GM18867 (cell line): ENCODE measurements around the gene HSP90AA1.
"Not testable (repeated sequence)": the region's sequence is repeated elsewhere in the genome, so short reads cannot be mapped to it uniquely, and the experiment has no call there.

ENCODE experiments used
- ATAC-seq: cut with Tn5 transposase; IDR thresholded peaks from one replicate; pipeline ENCODE4 v1.9.1; 2021; ENCODE audit warnings: mild to moderate bottlenecking, moderate library complexity; ENCODE audit not compliant: unreplicated experiment

Gene HSP90AA1

DNA sequence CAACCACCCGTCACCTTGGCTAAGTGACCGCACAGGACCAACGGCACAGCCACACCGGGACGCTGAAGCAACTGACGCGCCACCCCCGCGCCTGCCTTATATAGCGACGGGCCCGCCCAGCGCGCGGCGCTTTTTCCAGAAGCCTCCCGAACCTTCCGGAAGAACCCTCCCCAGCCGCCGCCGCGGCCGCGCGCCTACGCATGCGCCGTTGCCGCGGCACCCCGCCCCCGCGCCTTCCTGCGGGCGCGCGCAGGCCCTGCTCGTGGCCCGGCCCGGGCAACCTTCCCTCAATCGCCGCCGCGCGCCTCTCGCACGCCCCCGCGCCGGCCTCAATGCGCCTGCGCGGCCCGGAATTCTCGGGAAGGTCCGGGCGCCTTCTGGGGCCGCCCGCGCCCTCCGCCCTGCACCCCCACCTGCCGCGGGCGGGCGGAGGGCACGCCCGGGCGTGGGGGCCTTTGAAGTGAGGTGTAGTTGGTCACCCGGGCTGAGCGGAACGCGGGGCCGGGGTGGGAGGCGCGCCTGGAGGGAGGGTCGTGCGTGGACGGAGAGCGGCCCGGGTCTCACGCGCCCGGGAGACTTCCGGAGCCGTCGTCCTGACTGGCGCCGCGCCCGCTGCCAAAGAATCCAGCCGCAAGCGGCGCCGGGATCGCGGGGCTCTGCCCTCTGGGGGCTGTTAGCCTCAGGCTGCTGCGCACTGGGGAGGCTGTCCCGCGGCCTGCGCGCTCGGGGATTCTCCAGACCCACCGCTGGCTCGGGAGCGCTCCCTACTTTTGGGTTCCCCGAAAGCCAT lies at the start of gene HSP90AA1:
HSP90AA1 (minus strand) TSS at position 73 of the 790 bp plus-strand sequence. CDS start 666 bp downstream, outside the sequence.
- ATAC-seq: peak; percentile 78

DNA sequence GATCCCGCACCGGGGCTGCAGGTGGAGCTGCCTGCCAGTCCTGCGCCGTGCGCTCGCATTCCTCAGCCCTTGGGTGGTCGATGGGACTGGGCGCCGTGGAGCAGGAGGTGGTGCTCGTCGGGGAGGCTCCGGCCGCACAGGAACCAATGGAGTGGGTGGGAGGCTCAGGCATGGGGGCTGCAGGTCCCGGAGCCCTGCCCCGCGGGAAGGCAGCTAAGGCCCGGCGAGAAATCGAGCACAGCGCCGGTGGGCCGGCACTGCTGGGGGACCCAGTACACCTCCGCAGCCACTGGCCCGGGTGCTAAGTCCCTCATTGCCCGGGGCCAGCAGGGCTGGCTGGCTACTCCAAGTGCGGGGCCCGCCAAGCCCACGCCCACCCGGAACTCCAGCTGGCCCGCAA lies 48.6 kb upstream of the HSP90AA1 start:
- not testable (repeated sequence) for ATAC-seq

DNA sequence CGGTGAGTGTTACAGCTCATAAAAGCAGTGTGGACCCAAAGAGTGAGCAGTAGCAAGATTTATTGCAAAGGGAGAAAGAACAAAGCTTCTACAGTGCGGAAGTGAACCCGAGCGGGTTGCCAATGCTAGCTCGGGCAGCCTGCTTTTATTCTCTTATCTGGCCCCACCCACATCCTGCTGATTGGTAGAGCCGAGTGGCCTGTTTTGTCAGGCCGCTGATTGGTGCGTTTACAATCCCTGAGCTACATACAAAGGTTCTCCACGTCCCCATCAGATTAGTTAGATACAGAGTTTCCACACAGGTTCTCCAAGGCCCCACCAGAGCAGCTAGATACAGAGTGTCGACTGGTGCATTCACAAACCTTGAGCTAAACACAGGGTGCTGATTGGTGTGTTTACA lies 47.9 kb upstream of the HSP90AA1 start:
- ATAC-seq: not testable (repeated sequence)

DNA sequence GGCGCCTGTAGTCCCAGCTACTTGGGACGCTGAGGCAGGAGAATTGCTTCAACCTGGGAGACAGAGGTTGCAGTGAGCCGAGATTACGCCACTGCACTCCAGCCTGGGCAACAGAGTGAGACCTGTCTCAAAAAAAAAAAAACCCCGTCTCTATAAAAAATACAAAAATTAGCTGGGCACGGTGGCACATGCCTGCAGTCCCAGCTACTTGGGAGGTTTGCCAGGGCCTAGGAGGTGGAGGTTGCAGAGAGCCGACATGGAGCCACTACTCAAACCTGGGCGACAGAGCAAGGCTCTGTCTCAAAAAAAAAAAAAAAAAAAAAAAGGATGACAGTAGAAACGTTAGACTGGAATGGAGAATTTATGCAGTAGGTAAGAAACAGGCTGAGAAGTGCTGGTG lies 47.2 kb upstream of the HSP90AA1 start:
- not testable (repeated sequence) for ATAC-seq

DNA sequence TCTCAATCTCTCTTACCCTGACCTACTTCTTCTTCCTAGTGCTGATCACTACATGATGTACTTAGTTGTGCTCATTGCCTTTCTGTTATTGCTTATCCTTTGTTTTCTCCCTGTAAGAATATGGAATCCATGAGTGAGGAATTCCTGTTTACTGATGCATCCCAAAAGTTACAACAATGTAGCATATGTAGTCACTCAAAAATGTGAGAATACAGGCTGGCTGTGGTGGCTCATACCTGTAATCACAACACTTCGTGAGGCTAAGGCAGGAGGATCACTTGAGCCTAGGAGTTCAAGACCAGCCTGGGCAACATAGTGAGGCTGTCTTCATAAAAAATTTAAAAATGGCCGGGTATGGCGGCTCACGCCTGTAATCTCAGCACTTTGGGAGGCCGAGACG lies 44.9 kb upstream of the HSP90AA1 start:
- no peak for ATAC-seq

DNA sequence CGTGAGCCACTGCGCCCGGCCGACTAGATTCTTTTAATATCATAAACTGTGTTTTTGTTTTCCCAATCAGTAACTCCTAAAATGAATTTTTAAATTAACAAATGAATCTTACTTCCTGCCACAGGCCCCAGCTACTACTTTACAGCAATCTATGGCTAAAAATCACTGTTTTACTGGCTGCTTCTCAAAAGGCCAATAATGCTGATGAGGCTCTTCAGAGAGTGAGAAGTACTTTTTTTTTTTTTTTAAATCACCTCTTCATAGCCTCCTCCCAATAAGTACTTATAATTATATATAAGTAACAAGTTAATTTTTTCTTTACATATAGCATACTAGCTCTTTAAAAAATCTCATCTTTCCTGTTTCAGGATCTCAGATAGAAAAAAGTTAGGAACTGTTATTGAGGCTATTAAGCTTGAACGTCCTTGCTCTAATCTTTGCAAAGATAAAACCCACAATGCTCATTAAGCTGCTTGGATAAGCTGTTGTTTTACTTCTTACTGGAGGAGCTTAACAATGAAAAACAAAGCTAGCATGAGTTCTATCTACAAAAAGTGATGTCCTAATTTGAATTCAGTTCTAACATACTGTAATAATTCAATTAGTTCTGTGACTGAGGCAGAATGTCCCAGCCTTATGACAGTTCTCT lies 40.1 kb upstream of the HSP90AA1 start:
- ATAC-seq: no peak

DNA sequence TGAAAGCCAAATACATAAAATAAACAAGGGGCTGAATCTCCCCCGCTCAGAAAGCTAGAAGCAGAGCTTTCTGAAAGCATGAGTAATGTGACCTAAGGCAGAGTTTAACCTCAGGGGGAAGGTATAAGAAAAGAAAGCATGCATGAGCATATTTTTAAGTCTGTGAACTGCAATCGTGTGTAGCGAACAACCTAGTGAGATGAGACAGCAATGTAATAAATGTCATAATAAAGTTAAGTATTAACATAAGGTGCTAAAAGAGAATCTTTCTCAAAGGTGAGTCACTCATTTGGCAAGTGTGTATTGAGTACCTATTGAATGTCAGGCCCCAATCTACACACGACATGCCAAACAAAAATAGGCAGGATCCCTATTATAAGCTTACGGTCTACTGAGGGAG lies 38.7 kb upstream of the HSP90AA1 start:
- no peak for ATAC-seq

DNA sequence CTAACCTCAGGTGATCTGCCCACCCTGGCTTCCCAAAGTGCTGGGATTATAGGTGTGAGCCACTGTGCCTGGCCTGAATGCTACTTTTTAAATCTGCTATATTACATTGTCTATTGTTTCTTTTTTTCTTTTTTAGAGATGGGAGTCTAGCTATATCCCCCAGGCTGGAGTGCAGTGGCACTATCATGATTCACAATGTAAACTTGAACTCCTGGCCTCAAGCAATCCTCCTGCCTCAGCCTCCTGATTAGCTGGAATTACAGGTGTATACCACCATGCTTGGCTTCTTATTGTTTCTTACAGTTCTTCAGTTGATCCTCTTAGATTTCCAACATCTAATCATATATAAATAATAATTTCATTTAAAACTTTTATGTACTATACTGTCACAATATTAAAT lies 37.6 kb upstream of the HSP90AA1 start:
- no peak for ATAC-seq

DNA sequence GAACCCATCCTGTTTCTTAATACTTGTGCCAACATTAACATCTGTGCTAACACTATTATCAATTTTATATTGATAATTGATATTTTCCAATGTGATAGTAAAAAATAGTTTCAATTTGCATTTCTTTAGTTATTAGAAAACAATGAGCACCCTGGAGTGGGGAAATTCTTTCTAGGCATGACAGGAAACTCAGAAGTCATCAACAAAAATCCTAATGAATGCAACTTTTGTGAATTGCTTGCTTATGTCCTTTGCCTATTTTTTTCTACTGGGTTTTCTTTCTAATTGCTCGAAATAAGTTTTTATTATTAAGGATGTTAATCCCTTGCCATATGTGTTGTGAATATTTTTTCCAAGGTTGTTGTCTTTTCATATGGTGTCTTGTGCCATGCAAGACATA lies 34.7 kb upstream of the HSP90AA1 start:
- no peak for ATAC-seq

DNA sequence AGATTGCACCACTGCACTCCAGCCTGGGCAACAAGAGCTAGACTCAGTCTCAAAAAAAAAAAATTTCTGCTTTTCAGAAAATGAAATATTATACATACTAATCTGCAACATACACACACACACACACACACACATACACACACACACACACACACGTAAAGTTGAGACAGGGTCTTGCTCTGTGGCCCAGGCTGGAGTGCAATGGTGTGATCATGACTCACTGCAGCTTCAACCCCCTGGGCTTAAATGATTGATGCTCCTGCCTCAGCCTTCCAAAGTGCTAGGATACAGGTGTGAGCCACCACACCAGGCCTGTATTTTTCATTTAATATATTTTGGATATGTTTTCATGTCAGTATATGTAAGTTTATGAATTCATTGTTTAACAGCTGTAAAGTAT lies 34.0 kb upstream of the HSP90AA1 start:
- ATAC-seq: no peak

DNA sequence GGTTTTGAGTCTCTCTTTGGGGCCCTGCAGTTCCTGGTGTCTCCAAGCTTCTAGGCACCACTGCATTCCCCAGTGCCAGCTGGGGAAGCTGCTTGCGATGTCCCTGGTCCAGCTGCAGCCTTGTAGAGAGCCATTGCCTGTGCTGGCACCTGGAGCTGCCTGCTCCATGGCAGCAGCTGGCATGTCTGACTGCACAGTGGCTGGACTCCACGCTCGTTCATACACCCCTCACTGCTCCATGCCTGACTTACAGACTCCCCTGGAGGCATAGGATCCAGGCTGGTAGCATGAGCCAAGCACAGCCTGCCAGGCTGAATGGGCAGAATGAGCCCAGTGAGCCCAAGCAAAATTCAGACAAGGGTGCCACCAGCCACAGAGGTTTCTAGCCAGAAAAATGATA lies 31.0 kb upstream of the HSP90AA1 start:
- no peak for ATAC-seq

DNA sequence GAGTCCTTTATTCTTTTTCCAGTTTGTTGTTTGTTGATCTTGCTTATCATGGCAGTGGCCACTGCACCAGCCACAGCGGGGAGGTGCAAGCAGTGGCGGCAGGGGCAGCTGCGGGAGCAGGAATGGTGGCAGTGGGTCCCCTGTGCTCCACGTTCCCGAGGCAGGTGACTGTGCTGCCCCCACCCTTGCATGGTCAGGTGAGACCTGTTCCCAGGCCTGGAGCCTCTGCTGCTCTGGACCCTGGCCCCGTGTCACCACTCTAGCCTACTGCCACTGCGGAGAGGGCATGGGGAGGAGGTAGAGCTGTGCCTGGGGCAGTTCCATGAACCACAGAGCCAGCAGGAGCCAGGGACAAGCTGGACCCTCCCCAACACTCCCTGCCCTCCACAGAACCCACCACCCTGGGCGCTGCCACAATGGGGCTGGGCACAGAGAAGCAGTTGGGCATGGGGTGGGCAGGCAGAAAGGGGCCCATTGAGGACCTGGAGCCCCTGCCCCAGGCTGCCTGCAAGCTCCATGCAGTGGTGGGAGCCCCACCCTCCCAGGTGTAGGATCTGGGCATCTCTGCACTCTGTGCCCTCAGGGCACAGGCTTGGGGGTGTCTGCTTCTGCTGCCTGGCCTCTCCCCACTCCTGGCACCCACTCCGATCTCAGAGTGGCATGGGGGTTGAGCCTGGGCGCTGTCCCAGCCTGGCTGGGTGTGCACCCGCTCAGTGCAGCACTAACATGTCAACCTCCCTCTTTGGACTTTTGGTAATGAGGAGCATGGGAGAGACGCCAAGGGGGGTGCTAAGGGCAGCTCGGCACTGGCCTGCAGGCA lies 29.7 kb upstream of the HSP90AA1 start:
- ATAC-seq: no peak

DNA sequence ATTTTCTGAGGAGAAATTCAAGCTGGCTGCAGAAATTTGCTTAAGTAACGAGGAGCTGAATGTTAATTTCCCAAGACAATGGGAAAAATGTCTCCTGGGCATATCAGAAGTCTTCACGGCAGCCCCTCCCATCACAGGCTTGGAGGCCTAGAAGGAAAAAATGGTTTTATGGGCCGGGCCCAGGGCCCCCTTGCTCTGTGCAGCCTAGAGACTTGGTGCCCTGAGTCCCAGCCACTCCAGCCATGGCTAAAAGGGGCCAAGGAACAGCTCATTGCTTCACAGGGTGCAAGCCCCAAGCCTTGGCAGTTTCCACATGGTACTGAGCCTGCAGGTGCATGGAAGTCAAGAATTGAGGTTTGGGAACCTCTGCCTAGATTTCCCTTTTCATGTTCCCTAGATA lies 24.3 kb upstream of the HSP90AA1 start:
- no peak for ATAC-seq

DNA sequence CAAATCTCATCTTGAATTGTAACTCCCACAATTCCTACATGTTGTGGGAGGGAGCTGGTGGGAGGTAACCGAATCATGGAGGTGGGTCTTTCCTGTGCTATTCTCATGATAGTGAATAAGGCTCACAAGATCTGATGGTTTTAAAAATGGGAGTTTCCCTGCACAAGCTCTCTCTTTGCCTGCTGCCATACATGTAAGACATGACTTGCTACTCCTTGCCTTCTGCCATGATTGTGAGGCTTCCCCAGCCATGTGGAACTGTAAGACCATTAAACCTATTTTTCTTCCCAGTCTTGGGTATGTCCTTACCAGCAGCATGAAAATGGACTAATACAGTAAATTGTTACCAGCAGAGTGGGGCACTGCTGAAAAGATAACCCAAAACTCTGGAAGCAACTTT lies 22.5 kb upstream of the HSP90AA1 start:
- ATAC-seq: not testable (repeated sequence)

DNA sequence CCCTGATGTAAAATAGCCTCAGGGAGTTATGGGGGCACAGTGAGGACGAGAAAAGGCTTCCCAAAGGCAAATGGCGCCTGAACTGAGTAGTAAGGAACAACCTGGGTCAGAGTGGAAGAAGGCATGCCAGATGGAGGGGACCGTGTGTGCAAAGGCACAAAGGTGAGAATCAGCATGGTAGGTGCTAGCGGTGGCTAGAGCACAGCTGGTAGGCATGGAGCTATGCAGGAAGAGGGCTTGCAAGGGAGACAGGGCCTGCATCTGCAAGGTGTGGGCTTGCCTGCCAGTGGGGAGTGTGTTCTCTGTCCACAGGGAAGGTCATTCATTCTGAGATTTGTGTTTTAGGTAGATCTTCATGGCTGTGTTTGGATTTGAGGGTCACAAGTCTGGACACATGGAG lies 18.5 kb upstream of the HSP90AA1 start:
- ATAC-seq: no peak

DNA sequence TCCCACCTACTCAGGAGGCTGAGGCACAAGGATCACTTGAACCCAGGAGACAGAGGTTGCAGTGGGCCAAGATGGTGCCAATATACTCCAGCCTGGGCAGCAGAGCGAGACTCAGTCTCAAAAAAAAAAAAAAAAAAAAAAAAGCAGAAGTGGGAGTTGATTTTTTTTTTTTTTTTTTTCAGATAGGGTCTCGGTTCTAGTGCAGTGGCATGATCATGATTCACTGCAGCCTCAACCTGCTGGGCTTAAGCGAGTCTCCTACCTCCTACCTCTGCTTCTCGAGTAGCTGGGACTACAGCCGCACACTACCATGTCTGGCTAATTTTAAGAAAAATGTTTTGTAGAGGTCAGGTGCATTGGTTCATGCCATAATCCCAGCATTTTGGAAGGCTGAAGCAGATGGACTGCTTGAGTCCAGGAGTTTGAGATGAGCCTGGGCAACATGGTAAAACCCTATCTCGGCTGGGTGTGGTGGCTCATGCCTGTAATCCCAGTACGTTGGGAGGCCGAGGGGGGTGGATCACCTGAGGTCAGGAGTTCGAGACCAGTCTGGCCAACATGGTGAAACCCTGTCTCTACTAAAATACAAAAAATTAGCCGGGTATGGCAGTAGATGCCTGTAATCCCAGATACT lies 16.3 kb upstream of the HSP90AA1 start:
- ATAC-seq: peak; percentile 64

DNA sequence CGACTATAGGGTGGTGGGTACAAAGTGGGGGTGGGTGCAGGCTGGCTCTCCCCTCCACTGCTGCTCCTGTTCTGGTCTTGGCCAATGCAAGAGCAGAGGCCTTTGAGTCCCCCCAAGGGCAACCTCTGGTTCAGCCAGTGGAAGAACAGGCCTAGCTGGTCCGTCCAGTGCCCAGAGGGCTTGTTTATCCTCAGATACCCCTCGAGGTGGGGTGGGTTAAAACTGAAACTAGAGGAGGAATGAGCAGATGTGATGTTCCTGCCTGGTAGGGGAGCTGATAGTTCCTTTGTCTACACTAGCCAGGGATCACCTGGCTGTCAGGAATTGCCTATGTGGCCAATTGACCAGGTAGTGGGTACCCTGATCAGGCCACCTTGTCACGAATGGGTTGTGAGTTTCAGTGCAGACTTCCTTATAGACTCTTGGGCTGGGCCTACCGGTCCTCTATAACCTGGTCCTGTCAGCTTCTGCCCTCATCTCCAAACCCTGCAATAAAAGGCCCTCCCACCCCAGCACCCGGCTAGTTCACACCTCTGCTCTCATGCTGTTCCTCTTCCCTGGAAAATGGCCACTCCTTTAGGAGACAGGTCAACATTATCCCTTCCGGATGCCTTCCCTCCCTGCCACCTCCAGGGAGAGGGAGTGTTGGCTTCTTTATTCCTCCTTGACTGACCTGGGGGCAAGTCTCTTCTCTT lies 10.7 kb upstream of the HSP90AA1 start:
- no peak for ATAC-seq

DNA sequence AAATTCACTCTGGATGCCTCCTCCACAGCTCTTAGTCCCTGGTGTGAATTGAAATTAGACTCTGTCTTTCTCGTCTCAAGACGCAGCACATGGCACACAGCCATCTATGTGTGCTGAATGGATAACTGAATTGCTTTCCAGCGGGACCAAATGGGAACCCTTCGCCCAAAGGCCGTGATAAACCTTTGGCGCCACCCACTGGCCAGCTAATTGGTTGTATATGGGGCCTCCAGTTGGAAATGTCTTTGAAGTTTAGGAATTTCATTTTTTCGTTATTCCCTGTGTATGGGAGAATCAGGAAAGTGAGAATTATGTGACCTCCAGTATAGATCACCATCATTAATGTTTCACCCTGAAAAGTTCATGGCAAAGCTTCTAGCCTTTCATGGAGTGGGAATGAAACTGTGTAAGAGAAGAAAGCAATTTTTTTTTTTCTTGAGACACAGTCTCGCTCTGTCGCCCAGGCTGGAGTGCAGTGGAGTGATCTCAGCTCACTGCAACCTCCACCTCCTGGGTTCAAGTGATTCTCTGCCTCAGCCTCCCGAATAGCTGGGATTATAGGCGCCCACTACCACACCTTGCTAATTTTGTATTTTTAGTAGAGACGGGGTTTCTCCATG lies 9.8 kb upstream of the HSP90AA1 start:
- no peak for ATAC-seq

DNA sequence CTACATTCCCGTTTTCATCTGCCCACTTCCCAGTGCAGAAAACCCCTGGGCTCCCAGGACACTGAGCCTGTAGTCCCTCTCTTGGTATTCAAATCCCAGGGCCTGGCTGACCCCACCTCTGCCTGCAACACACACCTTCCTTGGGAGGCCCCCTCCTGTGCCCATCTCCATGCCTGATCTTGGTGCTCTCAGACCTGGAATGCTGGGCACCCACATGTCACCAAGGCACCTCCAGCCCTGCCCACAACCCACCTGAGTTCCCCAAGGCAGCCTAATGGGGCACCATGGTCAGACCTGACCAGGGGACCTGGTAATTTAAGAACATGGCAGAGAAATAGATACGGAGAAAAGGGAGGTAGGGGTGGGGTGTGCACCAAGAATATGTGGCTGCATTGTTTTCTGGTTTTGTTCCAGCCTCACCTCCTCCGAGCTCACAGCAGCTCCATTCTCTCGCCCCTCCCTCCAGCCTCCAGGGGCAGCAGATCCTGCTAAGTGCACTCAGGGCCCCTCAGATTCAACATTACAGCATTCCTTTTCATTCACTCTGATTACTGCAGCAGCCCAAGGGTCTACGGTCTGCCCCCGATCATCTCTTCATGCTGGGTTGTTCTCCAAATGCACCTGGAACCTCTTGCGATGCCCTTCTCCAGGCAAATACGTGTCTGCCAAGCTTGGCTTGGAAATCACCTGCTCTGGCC lies 9.2 kb upstream of the HSP90AA1 start:
- no peak for ATAC-seq
